Body of pancreas (tissue), 4 donors: ENCODE results near the gene ZNHIT6. TPM values are rescaled to one million over a fixed set of nuclear protein-coding genes. Genes with fewer than 3 reads are reported as not detected.

ENCODE experiments used
- ATAC-seq: fragments of 150-250 bp; one replicate; pipeline ENCODE4 v1.9.1; 2016
- DNase-seq, 4 donors: peaks; one replicate each; pipeline ENCODE4 v3.0.0-alpha.2; 2019
- H3K27ac ChIP-seq, 4 donors: fragments of 200-600 bp; sonication (generic); 1 replicate in 3 of 4; 2 replicates in 1 of 4; pipeline versions ENCODE4 v1.5.1 to v1.6.1; 2016 to 2019; ENCODE audit warnings: mild to moderate bottlenecking in 1 of 4, mixed read lengths in 1 of 4, moderate library complexity in 1 of 4
- H3K27me3 ChIP-seq, 2 donors: fragments of 200-600 bp; sonication (generic); one replicate each; pipeline ENCODE4 v1.6.0; 2016; ENCODE audit warnings: mild to moderate bottlenecking in 1 of 2
- H3K36me3 ChIP-seq, 2 donors: fragments of 200-600 bp; sonication (generic); replicated peaks in 1 of 2; 2 replicates each; pipeline ENCODE4 v1.5.1; 2016; ENCODE audit warnings: low read depth in 2 of 2; ENCODE audit not compliant: insufficient read depth in 1 of 2
- H3K4me1 ChIP-seq: fragments of 200-600 bp; sonication (generic); one replicate; pipeline ENCODE4 v1.6.0; 2016
- H3K4me3 ChIP-seq, 2 donors: fragments of 200-600 bp; sonication (generic); 1 replicate in 1 of 2; 2 replicates in 1 of 2; pipeline ENCODE4 v1.5.1; 2016 to 2019
- H3K9me3 ChIP-seq, 3 donors: fragments of 200-600 bp; sonication (generic); 1 replicate in 2 of 3; 2 replicates in 1 of 3; pipeline ENCODE4 v1.5.1; 2016
- POLR2A ChIP-seq, 3 donors: fragments of 450-650 bp; IDR thresholded peaks; one replicate each; pipeline ENCODE4 v1.6.1; 2016; ENCODE audit warnings: antibody characterized with exemption in 3 of 3, mild to moderate bottlenecking in 2 of 3
- WGBS, 2 donors: methylation state at CpG; one replicate each; pipeline ENCODE4 v1.1.5; 2017; 5-methylcytosine and 5-hydroxymethylcytosine counted together
- intact Hi-C: fragments of 100-400 bp; cut with DNase I; formaldehyde crosslinking; loops from one replicate; pipeline ENCODE4 v1.15.1; 2023
- total RNA-seq, 2 donors: library from RNA; depleted of rRNA; stranded (reverse); fragments of >200 nt; gene quantifications; one replicate each; pipeline ENCODE4 v1.1.0, GENCODE V29; 2016
- TF ChIP-seq, protein P1 (sequence below), 7 experiments: fragments of 450-650 bp in 4 of 7; fragments of 200-600 bp in 3 of 7; sonication (generic) in 3 of 7; IDR thresholded peaks; one replicate each; pipeline ENCODE4 v1.5.1; 2016 to 2019; ENCODE audit warnings: antibody characterized with exemption in 7 of 7

Gene ZNHIT6
- total RNA-seq, 2 donors from 2014 or later: 4.9 to 6.5 TPM

GRCh38 chr1:85689775-85690404, 18.3 kb downstream of the ZNHIT6 start:
- H3K27me3 ChIP-seq: no peaks in the 10 kb centered on the region
- H3K4me3 ChIP-seq: no peak overlapping the region
- WGBS, 2 donors: 84 to 91% methylated on average over 4 of the region's 4 CpGs
- H3K9me3 ChIP-seq: no peaks in the 10 kb centered on the region
- H3K4me1 ChIP-seq: no peaks in the 10 kb centered on the region
- DNase-seq: no peak
- TF ChIP-seq POLR2A (IDR thresholded peaks at IDR 0.05): no peak
- TF ChIP-seq, protein P1, sequence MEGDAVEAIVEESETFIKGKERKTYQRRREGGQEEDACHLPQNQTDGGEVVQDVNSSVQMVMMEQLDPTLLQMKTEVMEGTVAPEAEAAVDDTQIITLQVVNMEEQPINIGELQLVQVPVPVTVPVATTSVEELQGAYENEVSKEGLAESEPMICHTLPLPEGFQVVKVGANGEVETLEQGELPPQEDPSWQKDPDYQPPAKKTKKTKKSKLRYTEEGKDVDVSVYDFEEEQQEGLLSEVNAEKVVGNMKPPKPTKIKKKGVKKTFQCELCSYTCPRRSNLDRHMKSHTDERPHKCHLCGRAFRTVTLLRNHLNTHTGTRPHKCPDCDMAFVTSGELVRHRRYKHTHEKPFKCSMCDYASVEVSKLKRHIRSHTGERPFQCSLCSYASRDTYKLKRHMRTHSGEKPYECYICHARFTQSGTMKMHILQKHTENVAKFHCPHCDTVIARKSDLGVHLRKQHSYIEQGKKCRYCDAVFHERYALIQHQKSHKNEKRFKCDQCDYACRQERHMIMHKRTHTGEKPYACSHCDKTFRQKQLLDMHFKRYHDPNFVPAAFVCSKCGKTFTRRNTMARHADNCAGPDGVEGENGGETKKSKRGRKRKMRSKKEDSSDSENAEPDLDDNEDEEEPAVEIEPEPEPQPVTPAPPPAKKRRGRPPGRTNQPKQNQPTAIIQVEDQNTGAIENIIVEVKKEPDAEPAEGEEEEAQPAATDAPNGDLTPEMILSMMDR (IDR thresholded peaks at IDR 0.05): no peak
- intact Hi-C loops: no loop called here
- no peaks in the 10 kb centered on the region for H3K36me3 ChIP-seq
- no peak for ATAC-seq
- no peak overlapping the region for H3K27ac ChIP-seq

DNA sequence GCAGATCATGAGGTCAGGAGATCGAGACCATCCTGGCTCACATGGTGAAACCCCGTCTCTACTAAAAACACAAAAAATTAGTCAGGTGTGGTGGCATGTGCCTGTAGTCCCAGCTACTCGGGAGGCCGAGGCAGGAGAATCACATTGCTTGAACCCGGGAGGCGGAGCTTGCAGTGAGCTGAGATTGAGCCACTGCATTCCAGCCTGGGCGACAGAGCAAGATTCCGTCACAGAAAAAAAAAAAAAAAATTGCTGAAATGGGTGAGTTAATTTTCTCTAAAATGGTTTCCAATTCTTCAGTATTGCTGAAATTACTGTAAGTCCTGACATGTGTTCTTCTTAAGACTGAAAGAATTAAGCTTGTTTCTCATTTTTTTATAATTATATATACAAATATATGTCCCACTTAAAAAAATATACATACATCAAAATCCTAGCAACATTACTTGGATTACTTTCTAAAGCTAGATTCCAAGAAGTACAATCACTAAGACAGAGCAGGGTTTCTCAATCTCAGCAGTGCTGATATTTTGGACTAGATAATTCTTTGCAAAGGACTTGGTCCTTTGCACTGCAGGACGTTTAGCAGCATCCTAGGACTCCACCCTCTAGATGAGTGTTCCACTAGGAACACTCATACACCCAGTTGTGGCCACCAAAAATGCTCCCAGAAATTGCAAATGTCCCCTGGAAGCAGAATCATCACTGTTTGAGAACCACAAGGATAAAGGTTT, 24.8 kb downstream of the ZNHIT6 start:
- Histone ChIP-seq H3K27ac (no peak overlapping the region), H3K27me3 (no peaks in the 10 kb centered on the region), H3K4me3 (no peak overlapping the region), H3K9me3 (no peaks in the 10 kb centered on the region), H3K36me3 (peaks cover 0 to 1% of the 10 kb centered on the region in 2 donors), H3K4me1 (no peaks in the 10 kb centered on the region)
- TF ChIP-seq, protein P1 (IDR thresholded peaks at IDR 0.05): no peak
- no peak for TF ChIP-seq POLR2A (IDR thresholded peaks at IDR 0.05)
- DNase-seq: no peak
- intact Hi-C loops: no loop called here
- WGBS, 2 donors: 93 to 96% methylated on average over 9 of the region's 9 CpGs
- no peak for ATAC-seq

- ATAC-seq (peak; percentile 30), DNase-seq (no peak)
- intact Hi-C loops: no loop called here
- H3K4me3 ChIP-seq: no peak overlapping the region
- no peaks in the 10 kb centered on the region for H3K9me3 ChIP-seq
- no peak for TF ChIP-seq POLR2A (IDR thresholded peaks at IDR 0.05)
- TF ChIP-seq, protein P1 (IDR thresholded peaks at IDR 0.05): no peak
- WGBS, 2 donors: 61 to 69% methylated on average over 2 of the region's 2 CpGs
- H3K27me3 ChIP-seq: no peaks in the 10 kb centered on the region
- peaks cover 0 to 6% of the 10 kb centered on the region in 2 donors for H3K36me3 ChIP-seq
- no peak overlapping the region for H3K27ac ChIP-seq
- H3K4me1 ChIP-seq: no peaks in the 10 kb centered on the region
These were observed 27.1 kb downstream of the ZNHIT6 start for GRCh38 chr1:85681087-85681486.

DNA sequence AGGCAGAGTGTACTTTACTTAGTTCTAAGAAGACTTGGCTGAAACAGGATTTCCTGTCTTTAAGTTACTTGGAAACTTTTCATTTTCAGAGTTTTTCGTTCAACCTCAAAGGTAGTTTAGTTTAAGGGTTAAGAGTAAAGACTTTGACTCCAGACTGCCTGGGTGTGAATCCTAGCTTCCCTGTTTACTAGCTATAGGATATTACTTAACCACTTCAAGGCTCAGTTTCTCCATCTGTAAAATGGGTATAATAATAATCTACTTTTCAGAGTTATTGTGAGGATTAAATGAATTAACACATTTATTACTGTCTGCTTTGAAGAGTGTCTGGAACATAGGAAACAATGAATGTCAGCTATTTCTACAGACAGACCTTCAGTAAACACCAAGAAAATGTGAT, 30.0 kb downstream of the ZNHIT6 start:
- no peak for ATAC-seq
- no peak for TF ChIP-seq POLR2A (IDR thresholded peaks at IDR 0.05)
- TF ChIP-seq, protein P1 (IDR thresholded peaks at IDR 0.05): no peak
- 94 to 96% methylated on average over 1 of the region's 1 CpG for WGBS, 2 donors
- no peaks in the 10 kb centered on the region for H3K27me3 ChIP-seq
- H3K27ac ChIP-seq: no peak overlapping the region
- H3K4me3 ChIP-seq: no peak overlapping the region
- H3K9me3 ChIP-seq: no peaks in the 10 kb centered on the region
- intact Hi-C loops: no loop called here
- peaks cover 0 to 8% of the 10 kb centered on the region in 2 donors for H3K36me3 ChIP-seq
- DNase-seq: no peak
- no peaks in the 10 kb centered on the region for H3K4me1 ChIP-seq
